ENCODE data around the gene MGAT5B.
"Not testable (repeated sequence)": the region's sequence is repeated elsewhere in the genome, so short reads cannot be mapped to it uniquely, and the experiment has no call there.

Gene MGAT5B, protein sequence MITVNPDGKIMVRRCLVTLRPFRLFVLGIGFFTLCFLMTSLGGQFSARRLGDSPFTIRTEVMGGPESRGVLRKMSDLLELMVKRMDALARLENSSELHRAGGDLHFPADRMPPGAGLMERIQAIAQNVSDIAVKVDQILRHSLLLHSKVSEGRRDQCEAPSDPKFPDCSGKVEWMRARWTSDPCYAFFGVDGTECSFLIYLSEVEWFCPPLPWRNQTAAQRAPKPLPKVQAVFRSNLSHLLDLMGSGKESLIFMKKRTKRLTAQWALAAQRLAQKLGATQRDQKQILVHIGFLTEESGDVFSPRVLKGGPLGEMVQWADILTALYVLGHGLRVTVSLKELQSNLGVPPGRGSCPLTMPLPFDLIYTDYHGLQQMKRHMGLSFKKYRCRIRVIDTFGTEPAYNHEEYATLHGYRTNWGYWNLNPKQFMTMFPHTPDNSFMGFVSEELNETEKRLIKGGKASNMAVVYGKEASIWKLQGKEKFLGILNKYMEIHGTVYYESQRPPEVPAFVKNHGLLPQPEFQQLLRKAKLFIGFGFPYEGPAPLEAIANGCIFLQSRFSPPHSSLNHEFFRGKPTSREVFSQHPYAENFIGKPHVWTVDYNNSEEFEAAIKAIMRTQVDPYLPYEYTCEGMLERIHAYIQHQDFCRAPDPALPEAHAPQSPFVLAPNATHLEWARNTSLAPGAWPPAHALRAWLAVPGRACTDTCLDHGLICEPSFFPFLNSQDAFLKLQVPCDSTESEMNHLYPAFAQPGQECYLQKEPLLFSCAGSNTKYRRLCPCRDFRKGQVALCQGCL

DNA sequence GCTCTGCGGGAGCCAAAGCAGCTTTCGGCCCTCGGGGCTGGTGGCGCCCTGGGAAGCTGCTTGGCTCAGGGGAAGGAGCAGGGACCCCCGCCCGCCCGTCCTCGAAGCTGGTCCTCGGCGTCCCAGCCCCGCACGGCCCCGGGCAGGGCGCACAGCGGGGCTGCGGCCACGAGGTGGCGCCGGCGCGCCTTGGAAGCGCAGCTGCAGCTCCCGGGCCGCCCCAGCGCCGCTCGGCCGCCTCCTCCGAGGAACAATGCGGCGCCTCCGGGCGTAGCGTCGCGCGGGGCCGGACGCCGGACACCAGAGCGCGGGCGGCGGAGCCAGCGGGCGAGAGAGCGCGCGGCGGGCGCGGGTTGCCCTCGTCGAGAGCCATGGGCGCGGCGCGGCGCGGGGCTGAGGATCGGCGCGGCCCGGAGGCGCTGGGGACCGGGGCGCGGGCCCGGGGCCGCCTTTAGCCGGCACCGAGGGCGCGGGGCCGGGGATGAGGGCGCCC lies at the start of gene MGAT5B:
Gene MGAT5B, plus strand, starts transcription at position 229 of the 493 bp plus-strand sequence. CDS start 626 bp downstream, outside the sequence.
- peak; percentile 65 to 78 for DNase-seq (ENCODE audit: low read depth in 1 of 2, low spot score in 1 of 2)

DNA sequence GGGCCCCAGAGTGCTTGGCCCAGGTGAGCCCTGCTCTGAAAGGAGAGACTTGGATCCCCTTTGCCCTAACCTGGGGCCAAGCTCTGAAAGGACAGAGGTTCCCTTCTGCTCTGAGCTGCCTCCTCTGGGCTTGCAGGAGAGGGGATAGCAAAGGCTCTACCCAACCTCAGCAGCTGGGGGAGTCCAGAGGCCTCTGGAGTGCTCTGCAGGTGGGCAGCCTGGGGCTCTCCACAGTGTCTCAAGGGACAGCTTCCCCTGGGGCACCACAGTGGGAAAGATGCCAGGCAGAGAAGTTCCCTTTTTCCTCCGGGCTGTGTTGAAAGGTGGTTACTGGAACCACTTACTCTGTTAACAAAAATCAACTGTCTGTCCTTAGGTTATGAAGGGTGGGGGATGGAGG lies 48.2 kb upstream of the MGAT5B start:
- no peak for DNase-seq (ENCODE audit: low read depth in 1 of 2, low spot score in 1 of 2)

DNA sequence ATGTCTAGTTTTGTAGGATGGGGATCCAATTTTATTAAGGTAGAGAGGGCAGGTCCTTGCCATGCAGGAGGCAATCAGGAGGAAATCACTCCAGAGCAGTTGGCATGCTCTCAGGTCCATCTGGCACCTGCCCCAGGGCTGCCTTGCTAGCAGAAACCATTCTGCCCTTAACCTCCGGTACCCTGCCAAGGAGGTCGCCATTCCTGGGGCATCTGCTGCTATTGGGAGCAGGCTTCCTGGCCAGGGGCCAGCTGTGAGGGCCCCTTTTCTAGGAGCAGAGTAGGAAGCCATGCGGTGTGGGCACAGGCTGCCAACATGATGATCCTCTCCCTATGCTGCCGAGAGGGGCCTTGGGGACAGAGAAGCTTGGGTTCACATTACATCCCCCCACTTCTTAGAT lies 47.6 kb upstream of the MGAT5B start:
- DNase-seq (ENCODE audit: low read depth in 1 of 2, low spot score in 1 of 2) = no peak

DNA sequence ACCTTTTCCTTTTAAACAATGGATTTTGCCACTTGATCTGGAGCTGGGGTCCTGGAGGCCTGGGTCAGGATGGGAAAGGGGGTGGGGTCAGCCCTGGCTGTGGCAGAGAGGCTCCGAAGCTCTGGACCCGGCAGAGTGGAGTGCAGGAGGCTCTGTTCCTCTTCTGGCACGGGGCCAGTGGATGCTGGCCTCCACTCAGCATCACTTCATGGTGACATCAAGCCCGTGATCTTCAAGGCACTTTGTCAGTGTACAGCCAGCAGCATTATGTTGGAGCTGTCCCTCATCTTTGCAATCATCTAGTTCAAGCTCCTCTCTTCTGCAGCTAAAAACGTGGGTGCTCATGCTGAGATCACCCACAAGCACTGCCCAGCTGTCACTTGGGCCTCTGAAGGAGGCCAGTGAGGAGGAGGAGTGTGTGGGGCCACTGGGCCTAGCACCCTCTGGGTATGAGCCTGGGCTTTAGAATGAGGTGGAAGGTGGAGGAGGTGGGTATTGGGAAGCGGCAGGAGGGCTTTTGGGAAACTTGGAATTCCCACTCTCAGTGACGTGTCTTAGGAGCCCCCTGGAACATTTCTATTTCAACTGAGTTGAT lies 45.9 kb upstream of the MGAT5B start:
- DNase-seq (ENCODE audit: low read depth in 1 of 2, low spot score in 1 of 2) = no peak

DNA sequence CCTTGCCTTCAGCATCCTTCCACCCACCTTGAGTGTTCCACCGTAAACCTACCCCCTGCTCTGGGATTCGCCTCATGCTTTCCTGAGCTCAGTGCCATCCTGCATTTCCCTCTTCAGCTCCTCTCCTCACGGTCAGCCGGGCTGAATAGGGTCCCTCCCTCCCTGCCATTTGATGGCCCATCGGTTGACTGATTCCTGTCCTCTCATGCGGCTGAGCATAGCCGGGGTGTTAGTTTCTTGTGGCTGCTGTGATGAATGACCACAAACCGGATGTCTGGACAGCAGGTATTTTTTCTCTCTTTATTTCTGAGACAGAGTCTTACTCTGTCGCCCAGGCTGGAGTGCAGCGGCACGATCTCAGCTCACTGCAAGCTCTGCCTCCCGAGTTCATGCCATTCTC lies 44.1 kb upstream of the MGAT5B start:
- no peak for DNase-seq (ENCODE audit: low read depth in 1 of 2, low spot score in 1 of 2)

DNA sequence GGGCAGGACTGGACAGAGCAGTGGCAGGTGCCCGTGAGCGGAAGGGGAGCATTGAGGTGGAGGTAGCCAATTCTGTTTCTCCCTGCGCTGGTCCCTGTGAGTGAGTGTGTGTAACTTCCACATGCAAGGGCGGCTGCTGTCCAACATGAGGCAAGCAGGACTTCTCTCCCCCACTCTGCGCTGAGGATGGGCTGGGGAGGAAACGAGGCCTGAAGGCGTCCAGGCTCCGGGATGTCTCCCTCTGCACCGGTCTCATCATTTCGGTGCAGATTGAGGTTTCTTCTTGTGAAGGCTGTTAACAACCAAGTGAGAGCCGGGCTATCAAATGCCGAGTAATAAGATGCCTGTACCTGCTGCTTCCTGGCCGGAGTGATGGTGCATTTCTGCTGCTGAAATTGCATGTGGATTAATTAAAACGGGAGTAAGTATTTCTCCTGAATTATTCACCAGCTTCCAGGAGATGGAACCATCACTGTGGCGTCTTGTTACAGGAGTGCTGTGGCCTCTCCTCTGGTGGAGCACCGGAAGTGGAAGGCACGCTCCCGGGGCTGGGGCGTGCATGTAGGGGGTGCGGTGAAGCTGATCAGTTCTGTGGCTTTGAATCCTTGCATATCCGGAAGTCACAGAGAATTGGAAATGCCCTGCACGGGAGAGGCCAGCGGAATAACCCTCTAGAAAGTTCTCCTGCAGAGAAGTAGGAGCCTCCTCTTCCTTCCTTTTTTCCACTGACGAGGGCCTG lies 41.7 kb upstream of the MGAT5B start:
- DNase-seq (ENCODE audit: low read depth in 1 of 2, low spot score in 1 of 2) = no peak

DNA sequence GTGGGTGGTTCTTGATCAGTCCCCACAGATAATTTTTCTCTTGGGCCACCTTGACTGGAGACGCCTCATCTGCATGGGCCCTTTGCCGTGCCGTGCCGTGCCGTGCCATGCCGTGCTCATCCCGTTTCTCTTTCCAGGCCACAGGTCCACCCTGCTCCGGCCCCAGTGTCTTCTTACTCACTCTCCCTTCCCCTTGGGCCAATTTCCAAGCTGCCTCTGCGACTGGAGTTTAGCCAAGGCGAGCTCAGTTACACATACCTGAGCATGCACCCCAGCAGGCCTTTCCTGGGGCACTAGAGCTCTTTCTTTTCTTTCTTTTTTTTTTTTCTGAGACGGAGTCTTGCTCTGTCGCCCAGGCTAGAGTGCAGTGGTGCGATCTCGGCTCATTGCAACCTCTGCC lies 40.5 kb upstream of the MGAT5B start:
- no peak for DNase-seq (ENCODE audit: low read depth in 1 of 2, low spot score in 1 of 2)

DNA sequence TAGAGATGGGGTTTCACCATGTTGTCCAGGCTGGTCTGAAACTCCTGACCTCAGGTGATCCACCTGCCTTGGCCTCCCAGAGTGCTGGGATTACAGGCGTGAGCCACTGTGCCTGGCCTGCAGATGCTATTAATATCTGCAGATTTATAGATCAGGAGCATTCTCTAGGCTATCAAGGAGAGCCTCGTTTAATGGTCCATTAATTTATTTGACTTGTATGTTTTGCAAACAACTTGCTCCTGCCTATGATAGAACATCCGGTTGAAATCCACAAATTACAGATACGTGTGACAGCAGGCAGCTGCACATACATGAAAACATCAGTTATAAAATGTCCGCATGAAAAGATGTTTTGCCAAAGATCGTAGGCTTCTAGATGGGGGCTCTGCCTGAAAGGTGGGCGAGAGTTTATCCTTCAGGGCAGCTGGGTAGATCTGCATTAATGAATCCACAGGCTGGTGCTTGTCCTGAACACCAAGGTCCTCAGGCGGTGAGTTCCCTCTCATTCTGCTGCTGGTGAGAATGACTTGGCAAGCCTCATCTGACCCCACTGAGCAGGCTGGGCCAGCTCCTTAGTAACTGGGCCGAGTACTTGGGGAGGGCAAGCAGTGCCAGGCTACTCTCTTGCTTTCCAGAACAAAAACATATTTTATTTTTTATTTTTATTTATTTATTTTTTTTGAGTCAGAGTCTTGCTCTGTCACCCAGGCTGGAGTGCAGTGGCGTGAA lies 37.1 kb upstream of the MGAT5B start:
- DNase-seq (ENCODE audit: low read depth in 1 of 2, low spot score in 1 of 2) = no peak

DNA sequence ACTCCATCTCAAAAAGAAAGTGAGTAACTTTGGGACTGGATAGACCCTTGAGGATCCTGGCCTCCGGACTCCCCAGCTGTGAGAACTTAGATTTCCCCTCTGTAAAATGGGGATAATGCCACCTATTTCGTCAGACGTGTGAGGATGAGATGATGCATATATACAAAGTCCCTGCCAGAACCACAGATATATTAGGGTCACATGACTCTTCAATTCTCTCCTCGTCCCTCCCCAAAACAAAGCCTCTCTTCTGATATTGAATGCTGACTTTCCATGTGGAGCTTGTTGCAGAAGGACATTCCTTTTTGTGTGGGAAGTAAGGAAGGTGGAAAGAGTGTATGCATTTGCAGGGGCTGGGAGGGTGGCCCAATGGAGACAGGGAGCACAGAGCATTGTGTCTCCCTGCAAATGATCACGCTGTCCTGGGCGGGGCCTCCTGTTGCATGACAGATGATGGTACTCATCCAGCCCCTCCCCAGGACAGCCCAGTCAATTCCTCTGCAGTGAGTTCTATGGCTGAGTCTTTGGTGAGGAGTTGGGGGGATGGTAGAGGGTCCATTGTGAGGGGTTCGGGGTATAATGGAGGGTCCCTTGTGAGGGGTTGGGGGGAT lies 35.1 kb upstream of the MGAT5B start:
- no peak for DNase-seq (ENCODE audit: low read depth in 1 of 2, low spot score in 1 of 2)

DNA sequence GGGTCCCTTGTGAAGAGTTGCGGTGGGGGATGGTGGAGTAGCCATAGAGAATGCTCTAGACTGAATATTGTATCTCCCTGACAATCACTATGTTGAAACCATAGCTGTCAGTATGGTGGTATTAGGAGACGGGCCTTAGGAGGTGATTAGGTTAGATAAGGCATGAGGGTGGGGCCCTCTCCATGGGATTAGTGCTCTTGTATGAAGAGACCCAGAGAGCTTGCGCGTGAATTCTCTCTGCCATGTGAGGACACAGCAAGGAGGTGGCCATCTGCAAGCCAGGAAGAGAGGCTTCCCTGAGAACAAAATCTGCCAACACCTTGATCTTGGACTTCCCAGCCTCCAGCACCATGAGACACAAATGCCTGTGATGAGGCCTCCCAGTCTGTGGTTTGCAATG lies 34.5 kb upstream of the MGAT5B start:
- no peak for DNase-seq (ENCODE audit: low read depth in 1 of 2, low spot score in 1 of 2)

DNA sequence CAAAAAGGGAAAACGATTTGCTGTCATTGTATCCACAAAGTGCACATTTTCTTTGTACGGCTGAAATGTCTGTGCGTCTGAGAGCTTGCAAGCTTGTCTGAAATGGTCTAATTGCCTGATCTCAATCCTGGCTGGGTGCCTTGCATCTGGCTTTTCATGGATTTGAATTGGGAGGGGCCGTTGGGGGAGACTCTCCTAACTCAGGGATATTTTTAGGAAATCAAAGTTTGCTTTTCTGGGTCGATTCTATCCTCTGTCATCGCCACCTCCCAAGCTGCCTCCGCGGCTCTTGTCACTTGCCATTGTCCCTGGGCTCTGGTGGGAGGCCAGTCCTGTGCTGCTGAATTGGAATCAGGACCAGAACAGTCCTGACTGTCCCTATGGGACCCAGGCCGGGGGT lies 33.3 kb upstream of the MGAT5B start:
- no peak for DNase-seq (ENCODE audit: low read depth in 1 of 2, low spot score in 1 of 2)

DNA sequence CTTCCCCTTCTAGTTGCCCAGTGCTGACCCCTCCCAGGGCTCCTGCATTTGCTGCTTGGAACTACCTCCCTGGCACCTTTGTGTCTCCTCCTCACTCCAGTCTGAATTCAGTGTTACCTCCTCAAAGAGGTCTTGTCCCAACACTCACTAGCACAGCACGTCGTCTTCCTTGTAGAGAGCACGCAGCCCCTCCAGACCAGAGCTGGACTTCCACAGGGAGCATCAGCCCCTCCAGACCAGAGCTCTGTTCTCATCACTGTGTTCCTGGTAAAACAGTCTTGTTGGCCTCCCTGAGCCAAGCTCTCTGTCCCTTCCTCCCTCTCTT lies 27.8 kb upstream of the MGAT5B start:
- no peak for DNase-seq (ENCODE audit: low read depth in 1 of 2, low spot score in 1 of 2)

DNA sequence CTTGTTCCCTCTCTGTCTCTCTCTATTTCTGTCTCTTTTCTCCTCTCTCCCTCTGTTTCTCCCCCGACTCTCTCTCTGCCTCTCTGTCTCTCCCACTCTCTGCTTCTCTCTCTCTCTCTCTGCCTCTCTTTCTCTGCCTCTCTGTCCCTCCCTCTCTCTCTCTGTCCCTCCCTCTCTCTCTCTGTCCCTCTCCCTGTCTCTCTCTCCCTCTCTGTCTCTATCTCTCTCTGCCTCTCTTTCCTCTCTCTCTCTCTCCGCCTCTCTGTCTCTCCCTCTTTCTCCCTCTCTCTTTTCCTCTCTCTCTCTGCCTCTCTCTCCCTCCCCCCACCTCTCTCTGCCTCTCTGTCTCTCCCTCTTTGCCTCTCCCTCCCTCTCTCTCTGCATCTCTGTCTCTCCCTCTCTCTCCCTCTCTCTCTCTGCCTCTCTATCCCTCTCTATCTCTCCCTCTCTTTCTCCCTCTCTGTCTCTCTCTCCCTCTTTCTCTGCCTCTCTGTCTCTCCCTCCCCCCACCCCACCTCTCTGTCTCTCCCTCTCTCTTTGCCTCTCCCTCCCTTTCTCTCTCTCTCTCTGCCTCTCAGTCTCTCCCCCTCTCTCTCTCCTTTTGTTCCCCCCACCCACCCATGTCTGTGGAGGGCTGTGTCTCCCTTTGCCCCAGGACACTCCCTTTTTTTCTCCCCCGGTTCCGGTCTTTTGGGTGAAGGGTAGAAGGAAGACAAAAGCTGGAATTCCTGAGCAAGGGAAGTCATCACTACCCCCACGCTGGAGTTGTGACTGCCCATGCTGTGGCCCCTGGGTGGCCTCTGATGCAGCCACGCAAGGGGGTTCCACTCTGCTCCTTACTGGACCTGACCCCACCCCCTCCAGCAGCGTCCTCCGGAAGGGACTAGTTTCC lies 27.1 kb upstream of the MGAT5B start:
- DNase-seq (ENCODE audit: low read depth in 1 of 2, low spot score in 1 of 2) = no peak

DNA sequence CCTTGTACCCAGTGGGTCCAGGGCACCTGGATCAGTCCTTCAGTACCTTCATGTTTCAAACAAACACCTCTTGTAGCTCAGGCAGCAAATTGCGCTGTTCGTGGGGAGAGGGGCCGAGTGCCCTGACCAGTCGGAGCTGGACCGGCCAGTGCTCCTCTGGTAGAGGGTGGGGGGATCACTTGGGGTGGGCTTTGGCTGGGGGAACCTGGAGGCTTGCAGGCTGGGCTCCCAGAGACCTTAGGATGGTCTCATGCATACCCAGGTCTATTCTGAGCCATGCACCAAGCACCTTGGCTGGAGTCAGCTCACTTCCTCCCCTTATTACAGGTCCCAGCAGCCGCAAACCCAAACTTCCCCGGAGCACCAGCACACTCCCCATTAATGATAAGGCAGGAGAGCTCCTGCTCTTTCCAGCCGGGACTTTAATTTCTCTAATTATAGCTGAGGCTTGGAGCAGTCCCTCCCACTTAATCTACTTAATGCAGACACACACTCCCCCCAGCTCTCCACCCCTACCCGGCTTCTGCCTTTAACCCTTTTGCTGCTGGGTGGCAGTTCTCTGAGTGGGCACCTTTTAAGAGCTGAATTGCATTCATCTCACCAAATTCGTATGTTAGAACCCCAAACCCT lies 26.3 kb upstream of the MGAT5B start:
- DNase-seq (ENCODE audit: low read depth in 1 of 2, low spot score in 1 of 2) = no peak

DNA sequence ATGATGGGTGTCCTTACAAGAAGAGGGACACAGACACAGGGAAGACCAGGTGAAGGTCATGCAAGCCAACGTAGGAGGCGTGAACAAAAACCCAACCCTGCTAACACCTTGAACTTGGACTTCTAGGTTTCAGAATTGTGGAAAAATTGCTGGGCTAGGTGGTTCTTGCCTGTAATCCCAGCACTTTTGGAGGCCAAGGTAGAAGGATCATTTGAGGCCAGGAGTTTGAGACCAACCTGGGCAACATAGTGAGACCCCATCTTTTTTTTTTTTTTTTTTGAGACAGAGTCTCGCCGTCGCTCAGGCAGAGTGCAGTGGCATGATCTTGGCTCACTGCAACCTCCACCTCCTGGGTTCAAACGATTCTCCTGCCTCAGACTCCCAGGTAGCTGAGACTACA lies 25.1 kb upstream of the MGAT5B start:
- DNase-seq (ENCODE audit: low read depth in 1 of 2, low spot score in 1 of 2) = not testable (repeated sequence)

DNA sequence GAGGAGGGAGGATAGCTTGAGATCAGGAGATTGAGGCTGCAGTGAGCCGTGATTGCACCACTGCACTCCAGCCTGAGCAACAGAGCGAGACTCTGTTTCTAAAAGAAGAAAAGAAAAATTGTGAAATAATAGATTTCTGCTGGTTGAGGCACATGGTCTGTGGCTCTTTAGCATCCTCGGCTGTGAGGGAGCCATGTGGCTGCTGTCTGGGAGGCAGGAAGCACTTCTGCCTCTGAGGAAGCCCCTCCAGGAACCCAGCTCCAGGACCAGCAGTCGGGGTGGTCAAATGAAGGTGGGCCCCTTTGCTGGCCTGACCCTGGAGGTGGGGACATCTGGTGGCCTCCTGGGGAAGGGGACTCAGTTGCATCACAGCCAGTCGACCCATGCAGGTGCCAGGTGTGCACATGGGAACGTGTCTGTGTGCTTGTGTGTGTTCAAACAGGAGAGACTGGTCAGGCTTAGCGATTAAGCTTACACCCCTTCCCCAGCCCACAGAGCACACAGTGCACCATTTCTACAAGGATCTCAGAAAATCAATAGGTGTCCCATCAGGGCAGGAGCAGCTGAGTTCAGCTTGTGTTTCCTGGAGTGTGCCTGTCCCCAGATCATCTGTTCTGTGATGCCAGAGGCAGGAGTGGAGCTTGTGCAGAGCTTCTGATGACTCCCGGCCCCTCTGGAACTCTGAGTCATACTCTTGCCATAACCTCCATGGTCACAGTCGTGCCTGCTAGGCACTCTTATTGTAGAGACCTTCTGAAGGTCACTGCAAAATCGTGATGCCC lies 24.3 kb upstream of the MGAT5B start:
- no peak for DNase-seq (ENCODE audit: low read depth in 1 of 2, low spot score in 1 of 2)

DNA sequence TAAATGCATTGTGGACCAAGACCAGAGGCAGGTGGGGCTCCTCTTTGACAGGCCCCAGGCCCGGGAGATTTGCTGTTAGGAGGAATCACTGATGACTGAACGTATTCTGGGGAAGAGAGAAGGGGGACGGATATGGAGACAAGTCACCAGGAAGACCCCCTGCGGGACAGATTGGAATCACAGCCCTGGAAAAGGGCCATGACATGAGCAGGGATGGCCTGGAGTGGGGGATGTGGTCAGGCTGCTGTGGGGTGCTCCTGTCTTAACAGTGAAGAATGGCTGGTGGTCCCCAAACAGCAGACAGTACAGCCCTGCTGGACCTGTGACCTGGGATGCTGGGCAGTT lies 23.7 kb upstream of the MGAT5B start:
- DNase-seq (ENCODE audit: low read depth in 1 of 2, low spot score in 1 of 2) = no peak

DNA sequence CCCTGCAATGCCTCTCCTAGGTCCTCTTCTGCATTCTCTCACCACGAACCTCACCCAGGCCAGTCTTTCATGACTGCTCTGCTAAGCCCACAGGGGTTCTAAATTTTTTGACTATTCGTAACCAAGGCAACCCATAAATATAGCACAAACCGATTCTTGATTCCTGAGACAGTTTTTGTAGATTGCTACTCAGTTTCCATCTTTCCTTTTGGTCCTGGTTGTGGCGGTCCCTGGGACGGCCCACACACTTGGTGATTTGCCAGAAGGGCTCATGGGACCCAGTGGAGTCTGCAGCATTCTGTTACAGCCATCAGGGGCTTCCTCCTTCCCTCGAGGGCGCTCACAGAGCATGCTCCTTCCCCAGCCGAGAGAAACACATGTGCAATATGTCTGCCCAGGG lies 23.4 kb upstream of the MGAT5B start:
- no peak for DNase-seq (ENCODE audit: low read depth in 1 of 2, low spot score in 1 of 2)

Data from stimulated activated CD4-positive, alpha-beta T cell treated with anti-CD3 and anti-CD28 coated beads, Interleukin-15, amount 100 ng/mL, for 1 hour (primary cell).